GM21423 (cell line): ENCODE measurements around the gene PABPC1L.
"Not testable (repeated sequence)": the region's sequence is repeated elsewhere in the genome, so short reads cannot be mapped to it uniquely, and the experiment has no call there.

Source experiments
- ATAC-seq: cut with Tn5 transposase; IDR thresholded peaks from one replicate; pipeline ENCODE4 v1.9.1; 2021; ENCODE audit warnings: mild to moderate bottlenecking, moderate library complexity; ENCODE audit not compliant: unreplicated experiment

PABPC1L gene

DNA sequence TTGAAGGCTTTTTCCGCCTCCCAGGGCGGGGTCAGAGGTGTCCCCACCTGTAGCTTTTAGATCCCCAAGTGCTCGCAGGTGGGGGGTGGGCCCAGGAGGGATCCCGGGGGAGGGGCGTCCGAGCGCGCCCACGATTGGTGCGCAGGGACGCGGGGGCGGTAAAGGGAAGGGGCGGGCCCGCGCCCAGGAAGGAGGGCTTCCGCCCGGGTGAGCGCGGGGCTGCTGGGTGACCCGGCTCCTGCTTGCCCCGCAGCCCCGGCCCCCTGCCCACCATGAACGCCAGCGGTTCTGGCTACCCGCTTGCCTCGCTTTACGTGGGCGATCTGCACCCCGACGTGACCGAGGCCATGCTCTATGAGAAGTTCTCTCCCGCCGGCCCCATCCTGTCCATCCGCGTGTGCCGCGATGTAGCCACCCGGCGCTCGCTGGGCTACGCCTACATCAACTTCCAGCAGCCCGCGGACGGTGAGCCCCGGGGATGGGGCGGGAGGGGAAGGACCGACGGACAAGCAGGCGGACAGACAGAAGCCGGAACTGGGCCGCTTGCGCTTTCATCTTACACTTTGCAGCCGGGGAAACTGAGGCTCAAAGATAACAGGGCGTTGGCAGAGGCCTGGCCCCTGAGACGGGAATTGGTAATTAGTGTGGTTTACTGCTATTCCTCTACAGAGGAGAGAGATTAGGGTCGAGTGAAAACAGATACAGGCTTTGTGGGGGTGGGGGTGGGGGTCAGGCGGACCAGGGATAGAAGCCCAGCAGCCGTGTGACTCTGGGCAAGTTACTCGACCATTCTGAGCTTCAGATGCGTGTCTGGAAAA is at the start of gene PABPC1L:
PABPC1L (plus strand) TSS at position 189 of the 818 bp plus-strand sequence; CDS start at position 273, 84 bp downstream.
- peak; percentile 90 for ATAC-seq

GRCh38 chr20:44861531-44862006 is 48.3 kb upstream of the PABPC1L start:
- no peak for ATAC-seq

DNA sequence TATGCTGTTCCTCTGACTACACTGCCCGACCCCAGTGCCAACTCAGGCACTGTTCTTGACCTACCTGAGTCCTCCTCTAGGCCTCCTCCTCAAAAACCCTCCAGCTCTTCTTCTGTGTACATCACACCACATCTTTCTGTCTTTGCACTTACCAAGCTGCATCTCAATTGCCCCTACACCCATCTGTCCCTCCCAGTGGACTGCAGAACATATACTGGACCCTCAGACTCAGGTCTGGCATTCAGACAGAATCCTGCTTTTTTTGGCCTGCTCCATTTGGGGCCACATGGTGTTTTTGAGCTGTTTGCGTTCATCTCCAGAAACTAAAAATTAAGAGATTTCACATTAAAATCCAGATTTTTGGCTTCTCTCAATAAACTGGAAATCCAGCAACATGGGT is 47.6 kb upstream of the PABPC1L start:
- no peak for ATAC-seq

GRCh38 chr20:44863365-44864084 is 46.3 kb upstream of the PABPC1L start:
- not testable (repeated sequence) for ATAC-seq

DNA sequence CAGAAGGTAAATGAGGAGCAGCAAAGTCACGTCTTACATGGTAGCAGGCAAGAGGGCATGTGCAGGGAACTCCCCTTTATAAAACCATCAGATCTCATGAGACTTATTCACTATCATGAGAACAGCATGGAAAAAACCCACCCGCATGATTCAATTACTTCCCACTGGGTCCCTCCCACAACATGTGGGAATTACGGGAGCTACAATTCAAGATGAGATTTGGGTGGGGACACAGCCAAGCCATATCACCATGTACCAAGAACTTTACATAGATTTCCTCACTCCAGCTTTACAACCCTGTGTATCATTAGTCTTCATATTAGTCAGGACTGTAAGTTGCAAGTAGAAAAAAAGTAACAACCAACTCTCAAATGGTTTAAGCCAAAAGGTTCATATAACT is 45.4 kb upstream of the PABPC1L start:
- ATAC-seq = not testable (repeated sequence)

DNA sequence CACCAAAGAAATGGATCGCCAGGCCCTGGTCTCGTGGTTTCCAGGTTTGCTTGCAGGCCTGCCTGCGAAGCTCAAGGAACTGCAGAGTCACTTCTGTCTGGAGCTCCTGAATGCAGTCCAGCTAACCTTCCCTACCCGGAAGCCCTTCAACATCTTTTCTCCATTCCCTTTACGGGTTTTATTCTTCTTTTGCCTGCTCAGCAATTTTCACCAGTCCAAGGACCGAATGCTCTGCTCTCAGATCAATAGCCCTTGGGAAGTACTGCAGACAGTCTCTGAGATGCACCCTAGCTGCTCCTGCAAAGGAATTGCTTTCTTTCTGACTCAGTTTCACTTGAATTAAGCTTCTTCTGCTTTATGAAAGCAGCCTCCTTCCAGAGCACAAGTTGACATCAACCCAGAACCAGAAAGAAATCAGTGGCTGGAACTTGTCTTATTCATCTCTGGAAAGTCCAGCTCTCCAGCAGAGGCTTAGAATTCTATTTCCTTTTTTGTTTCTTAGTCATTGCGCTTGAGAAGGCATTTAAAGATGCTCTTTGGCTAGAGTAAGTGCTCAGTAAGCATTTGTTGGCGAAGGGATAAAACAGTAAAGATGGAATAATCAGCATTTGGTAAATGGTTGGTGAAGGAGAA is 43.0 kb upstream of the PABPC1L start:
- ATAC-seq = no peak

DNA sequence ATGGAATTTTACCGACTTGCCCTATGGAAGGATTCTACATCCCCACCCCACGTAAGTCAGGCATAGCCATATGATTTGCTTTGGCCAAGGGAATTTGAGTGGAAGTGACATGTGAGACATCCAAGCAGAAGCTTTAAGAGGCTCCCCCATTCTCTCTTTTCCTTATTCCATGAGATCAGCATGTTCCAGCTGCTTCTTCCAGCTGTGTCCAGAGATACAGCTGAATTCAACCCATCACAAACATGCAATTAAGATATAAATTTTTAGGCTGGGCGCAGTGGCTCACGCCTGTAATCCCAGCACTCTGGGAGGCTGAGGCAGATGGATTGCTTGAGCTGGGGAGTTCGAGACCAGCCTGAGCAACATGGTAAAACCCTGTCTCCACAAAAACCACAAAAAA is 40.4 kb upstream of the PABPC1L start:
- no peak for ATAC-seq

DNA sequence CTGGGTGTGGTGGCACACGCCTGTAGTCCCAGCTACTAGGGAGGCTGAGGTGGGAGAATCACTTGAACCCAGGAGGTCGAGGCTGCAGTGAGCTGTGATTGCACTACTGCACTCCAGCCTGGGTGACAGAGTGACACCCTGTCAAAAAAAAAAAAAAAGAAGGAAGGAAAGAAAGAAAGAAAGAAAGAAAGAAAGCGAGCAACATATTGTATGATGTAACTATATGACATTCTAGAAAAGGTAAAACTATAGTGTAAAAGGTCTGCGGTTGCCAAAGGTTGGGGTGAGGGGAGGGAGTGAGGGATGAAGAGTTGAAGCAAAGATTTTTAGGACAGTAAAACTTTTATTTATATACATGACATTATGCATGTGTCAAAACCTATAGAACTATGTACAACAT is 27.5 kb upstream of the PABPC1L start:
- ATAC-seq = not testable (repeated sequence)

GRCh38 chr20:44883214-44883902 is 26.5 kb upstream of the PABPC1L start:
- no peak for ATAC-seq

- ATAC-seq = no peak
These were observed 24.9 kb upstream of the PABPC1L start for GRCh38 chr20:44884907-44885391.

DNA sequence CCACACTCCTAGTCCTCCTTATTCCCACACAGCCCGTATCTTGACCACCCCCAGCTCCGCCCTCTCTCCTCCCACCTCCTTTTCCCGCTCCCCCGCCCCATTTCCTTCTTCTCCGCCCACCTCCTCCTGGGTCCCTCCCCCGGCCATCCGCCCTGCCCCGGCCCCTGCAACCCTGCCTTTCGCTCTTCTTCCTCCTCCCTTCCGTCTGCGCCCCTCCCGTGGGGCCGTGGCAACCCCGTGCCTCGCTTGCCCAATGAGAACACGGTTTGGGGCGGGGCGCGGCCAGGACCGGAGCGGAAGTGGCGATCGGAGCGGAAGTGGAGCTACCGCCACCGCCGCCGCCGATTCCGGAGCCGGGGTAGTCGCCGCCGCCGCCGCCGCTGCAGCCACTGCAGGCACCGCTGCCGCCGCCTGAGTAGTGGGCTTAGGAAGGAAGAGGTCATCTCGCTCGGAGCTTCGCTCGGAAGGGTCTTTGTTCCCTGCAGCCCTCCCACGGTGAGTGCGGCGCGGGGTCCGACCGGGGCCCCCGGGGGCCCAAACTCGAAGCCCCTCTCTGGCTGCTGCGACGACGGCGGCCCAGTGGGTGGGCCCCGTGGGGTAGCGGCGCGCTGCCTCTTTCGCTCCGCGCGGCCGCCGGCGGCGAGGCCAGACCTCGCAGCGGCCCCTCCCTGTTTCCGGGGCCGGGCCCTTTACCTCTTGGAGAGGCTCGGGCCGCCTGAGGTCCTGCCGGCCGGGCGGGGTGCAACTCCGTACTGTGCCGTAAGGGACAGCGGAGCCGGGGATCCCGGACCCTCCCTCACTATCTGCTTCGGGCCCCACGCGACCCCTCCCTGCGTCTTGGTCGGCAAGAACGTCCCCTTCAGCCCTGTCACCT is 24.2 kb upstream of the PABPC1L start, which contains the start of gene YWHAB:
YWHAB (plus strand) TSS at position 314 of the 874 bp plus-strand sequence. CDS start 15,829 bp downstream, outside the sequence.
- peak; percentile 91 for ATAC-seq

DNA sequence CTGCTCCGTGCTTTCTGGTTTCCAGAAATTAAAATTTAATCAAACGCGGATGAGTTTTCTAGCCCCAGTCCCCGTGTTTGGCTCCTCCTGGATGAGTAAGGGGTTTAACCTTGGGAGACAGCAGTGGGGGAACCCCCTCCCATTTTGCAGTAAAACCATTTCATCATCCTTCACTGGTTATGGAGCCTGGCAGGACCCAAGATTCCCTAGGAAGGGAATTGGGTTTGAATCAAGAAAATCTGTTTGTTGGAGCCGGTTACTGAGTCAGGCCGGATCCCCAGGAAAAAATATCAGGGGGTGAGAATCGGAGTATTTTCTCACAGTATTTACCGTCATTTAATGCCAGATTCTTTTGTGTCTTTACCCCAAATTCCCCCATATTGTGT is 23.6 kb upstream of the PABPC1L start:
- no peak for ATAC-seq

GRCh38 chr20:44886828-44887227 is 23.0 kb upstream of the PABPC1L start:
- no peak for ATAC-seq

DNA sequence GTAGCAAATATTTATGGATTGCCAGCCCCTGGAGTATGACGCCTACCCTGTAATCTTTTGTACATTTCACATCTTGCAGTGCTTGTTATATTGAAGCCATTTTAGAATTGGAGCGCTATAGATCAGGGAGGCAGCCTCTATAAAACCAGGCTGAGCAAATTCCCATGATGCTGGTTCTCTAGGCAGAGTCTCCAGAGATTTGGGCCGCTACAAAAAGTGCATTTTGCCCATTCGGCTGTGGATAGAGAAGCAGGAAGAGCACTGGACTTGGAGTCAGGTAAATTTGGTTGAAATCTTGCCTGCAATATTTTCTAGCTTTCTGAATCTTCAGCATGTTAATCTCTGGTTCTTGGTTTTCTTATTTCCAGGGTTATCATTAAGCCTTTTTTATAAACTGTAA is 22.4 kb upstream of the PABPC1L start:
- ATAC-seq = no peak

DNA sequence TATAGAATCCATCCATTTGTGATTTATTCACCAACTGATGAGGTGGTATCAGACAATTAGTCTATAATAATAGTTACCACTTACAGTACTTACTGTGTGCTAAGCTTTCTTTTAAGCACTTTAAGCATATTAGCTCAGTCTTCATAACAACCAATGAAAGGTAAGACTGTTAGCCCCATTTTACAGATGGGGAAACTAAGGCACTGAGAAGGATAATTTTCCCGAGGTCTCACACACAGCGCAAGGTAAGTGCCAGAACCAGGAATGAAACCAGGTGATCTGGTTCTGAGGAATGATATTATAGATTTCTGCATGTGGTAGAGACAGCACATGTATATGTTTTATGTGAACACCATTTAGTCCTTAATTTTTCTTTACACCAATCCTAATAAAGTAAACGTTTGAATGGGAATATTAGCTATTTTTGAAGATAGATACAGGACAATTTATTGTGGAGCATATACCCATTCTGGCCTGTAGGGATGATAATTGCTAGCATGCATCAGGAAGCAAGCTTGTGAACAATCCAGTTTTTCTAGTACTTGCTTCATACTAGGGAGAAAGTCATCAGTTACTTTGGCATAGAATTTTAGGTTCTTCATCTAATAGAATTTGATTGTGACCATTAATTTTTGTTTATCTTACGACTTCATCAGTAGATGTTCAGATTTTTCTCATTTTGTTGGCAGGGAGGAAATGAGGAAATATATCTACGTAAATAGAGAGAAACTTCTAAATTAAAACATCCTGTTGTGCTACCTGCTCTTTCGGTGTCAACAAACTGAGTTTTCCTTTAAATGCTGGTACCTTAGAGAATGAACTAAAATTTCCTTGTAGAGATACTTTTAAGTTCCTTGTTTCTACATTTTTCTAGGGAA is 21.4 kb upstream of the PABPC1L start:
- no peak for ATAC-seq

DNA sequence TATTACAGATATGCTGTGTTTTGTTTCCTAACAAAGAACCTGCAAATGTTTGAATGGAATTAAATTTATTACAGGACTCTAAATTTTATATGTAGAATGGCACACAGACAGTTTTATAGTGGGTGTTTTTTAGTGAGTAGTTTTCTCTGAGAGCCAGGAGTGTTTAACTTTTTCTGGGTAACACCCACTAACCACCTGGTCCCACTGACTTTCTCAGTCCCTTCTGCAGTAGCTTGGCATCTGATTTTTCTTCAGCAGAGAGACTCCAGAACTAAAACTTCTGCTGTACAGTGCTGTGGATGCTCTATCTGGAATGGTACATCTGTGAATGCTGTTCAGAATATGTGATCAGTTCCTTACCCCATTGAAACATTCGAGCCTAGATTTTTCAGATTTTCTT is 18.0 kb upstream of the PABPC1L start:
- ATAC-seq = no peak

GRCh38 chr20:44894959-44895358 is 14.9 kb upstream of the PABPC1L start:
- ATAC-seq = no peak

- no peak for ATAC-seq
These were observed 13.3 kb upstream of the PABPC1L start for GRCh38 chr20:44896583-44896982.

DNA sequence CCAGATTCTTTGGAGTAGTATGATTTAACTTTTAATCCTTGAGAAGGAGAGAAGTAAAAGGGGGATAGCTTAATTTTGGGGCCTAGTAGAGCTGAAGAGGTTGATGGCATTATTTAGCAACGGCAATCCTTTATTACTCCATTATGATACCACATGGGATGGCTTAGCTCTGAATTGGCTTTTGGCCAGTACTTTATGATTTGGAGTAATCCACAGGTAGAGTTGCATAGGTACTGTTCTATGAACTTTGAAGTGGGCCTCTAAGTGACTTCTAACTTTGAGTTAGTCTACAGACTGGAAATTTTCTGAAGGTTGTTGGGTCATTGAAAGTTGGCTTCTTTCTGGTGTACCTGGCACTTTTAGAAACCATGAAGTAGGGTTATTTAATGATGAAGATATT is 12.7 kb upstream of the PABPC1L start:
- no peak for ATAC-seq
